Measurements from ENCODE around the gene SRL. TPM values are rescaled to one million over a fixed set of nuclear protein-coding genes. Genes with fewer than 3 reads are reported as not detected.

Gene SRL
- polyA plus RNA-seq, 1 donor from 2014 or later, result not detected

- no peaks in the 10 kb centered on the region for H3K36me3 ChIP-seq (ENCODE audit: insufficient read depth, low read length)
- H2AFZ ChIP-seq (ENCODE audit: low read depth, low read length), result no peak overlapping the region
- TF ChIP-seq TAF1 (IDR thresholded peaks at IDR 0.05; ENCODE audit: low read depth) (no peak), EZH2 (IDR thresholded peaks at IDR 0.05; ENCODE audit: borderline replicate concordance, insufficient read depth, low read length, poor library complexity, severe bottlenecking) (no peak), SMC3 (conservative IDR thresholded peaks at IDR 0.05; ENCODE audit: poor library complexity) (no peak), MXI1 (conservative IDR thresholded peaks at IDR 0.05; ENCODE audit: poor library complexity, severe bottlenecking) (no peak), EP300 (conservative IDR thresholded peaks at IDR 0.05; ENCODE audit: poor library complexity, severe bottlenecking) (no peak), CTCF (IDR thresholded peaks at IDR 0.05; ENCODE audit: poor library complexity, severe bottlenecking) (no peak)
- TF ChIP-seq, protein P1, sequence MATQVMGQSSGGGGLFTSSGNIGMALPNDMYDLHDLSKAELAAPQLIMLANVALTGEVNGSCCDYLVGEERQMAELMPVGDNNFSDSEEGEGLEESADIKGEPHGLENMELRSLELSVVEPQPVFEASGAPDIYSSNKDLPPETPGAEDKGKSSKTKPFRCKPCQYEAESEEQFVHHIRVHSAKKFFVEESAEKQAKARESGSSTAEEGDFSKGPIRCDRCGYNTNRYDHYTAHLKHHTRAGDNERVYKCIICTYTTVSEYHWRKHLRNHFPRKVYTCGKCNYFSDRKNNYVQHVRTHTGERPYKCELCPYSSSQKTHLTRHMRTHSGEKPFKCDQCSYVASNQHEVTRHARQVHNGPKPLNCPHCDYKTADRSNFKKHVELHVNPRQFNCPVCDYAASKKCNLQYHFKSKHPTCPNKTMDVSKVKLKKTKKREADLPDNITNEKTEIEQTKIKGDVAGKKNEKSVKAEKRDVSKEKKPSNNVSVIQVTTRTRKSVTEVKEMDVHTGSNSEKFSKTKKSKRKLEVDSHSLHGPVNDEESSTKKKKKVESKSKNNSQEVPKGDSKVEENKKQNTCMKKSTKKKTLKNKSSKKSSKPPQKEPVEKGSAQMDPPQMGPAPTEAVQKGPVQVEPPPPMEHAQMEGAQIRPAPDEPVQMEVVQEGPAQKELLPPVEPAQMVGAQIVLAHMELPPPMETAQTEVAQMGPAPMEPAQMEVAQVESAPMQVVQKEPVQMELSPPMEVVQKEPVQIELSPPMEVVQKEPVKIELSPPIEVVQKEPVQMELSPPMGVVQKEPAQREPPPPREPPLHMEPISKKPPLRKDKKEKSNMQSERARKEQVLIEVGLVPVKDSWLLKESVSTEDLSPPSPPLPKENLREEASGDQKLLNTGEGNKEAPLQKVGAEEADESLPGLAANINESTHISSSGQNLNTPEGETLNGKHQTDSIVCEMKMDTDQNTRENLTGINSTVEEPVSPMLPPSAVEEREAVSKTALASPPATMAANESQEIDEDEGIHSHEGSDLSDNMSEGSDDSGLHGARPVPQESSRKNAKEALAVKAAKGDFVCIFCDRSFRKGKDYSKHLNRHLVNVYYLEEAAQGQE (IDR thresholded peaks at IDR 0.05; ENCODE audit: borderline replicate concordance), result no peak
- H3K9me2 ChIP-seq (ENCODE audit: insufficient read depth, low read length), result no peaks in the 10 kb centered on the region
- H3K4me3 ChIP-seq (ENCODE audit: low read length), result no peak overlapping the region
- no peak overlapping the region for H3K27ac ChIP-seq (ENCODE audit: low read length)
- H3K27me3 ChIP-seq (ENCODE audit: insufficient read depth, low read depth, low read length), result no peaks in the 10 kb centered on the region
- H3F3A ChIP-seq (ENCODE audit: insufficient read depth, low read length, poor library complexity, severe bottlenecking), result no peaks in the 10 kb centered on the region
- no peak overlapping the region for H3K9ac ChIP-seq (ENCODE audit: low read length)
- no peaks in the 10 kb centered on the region for H3K79me2 ChIP-seq (replicated peaks; ENCODE audit: insufficient read depth, low read length)
- no peaks in the 10 kb centered on the region for H3K9me3 ChIP-seq (ENCODE audit: low read length)
- no peaks in the 10 kb centered on the region for H4K20me1 ChIP-seq (ENCODE audit: insufficient read depth)
- no peak overlapping the region for H3K4me2 ChIP-seq (ENCODE audit: low read length)
Observed at GRCh38 chr16:4160658-4161430, 81.0 kb downstream of the SRL start.

DNA sequence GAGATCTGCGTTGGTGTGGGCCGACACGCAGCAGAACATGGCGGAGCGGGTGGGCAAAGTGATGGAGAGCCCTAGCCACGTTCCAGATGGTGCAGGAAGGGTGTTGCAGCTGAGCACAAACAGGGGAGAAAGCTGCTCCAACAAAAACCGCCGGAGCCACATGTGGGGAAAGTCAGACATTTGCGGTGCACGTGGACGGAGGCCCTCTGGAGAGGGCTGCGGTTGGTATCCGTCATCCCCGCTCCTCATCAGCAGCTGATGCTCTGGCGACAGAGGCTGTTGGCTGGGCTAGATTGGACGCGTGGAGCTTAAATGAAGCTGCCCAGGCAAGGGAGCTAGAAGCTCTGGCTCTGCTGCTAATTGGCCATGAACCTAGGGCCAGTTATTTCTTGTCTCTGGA lies 82.2 kb downstream of the SRL start:
- Histone ChIP-seq H3K27me3 (ENCODE audit: insufficient read depth, low read depth, low read length) (no peaks in the 10 kb centered on the region), H2AFZ (ENCODE audit: low read depth, low read length) (no peak overlapping the region), H3K9me2 (ENCODE audit: insufficient read depth, low read length) (no peaks in the 10 kb centered on the region), H3K9me3 (ENCODE audit: low read length) (no peaks in the 10 kb centered on the region), H3K4me3 (ENCODE audit: low read length) (no peak overlapping the region), H3K36me3 (ENCODE audit: insufficient read depth, low read length) (no peaks in the 10 kb centered on the region), H3K4me2 (ENCODE audit: low read length) (no peak overlapping the region), H3K79me2 (replicated peaks; ENCODE audit: insufficient read depth, low read length) (no peaks in the 10 kb centered on the region), H3K9ac (ENCODE audit: low read length) (no peak overlapping the region), H3K27ac (ENCODE audit: low read length) (no peak overlapping the region), H3F3A (ENCODE audit: insufficient read depth, low read length, poor library complexity, severe bottlenecking) (no peaks in the 10 kb centered on the region), H4K20me1 (ENCODE audit: insufficient read depth) (no peaks in the 10 kb centered on the region)
- TF ChIP-seq EZH2 (IDR thresholded peaks at IDR 0.05; ENCODE audit: borderline replicate concordance, insufficient read depth, low read length, poor library complexity, severe bottlenecking), result no peak
- no peak for TF ChIP-seq EP300 (conservative IDR thresholded peaks at IDR 0.05; ENCODE audit: poor library complexity, severe bottlenecking)
- TF ChIP-seq POLR2AphosphoS5 (IDR thresholded peaks at IDR 0.05), result no peak
- TF ChIP-seq MXI1 (conservative IDR thresholded peaks at IDR 0.05; ENCODE audit: poor library complexity, severe bottlenecking), result no peak
- TF ChIP-seq TAF1 (IDR thresholded peaks at IDR 0.05; ENCODE audit: low read depth), result no peak
